Adrenal gland (tissue), 5 donors: Measurements from ENCODE around the gene CLEC14A.

ENCODE experiments used
- POLR2A ChIP-seq, 2 donors: fragments of 450-650 bp; IDR thresholded peaks; one replicate each; pipeline ENCODE4 v1.6.1; 2017; ENCODE audit warnings: antibody characterized with exemption in 2 of 2, mild to moderate bottlenecking in 2 of 2, moderate library complexity in 1 of 2
- TF ChIP-seq, protein P1 (sequence below), 6 experiments: fragments of 450-650 bp in 4 of 6; fragments of 200-600 bp in 2 of 6; sonication (generic) in 1 of 6; IDR thresholded peaks; 1 replicate in 5 of 6; 2 replicates in 1 of 6; pipeline versions ENCODE4 v1.5.1 to v1.8.0; 2016 to 2021; ENCODE audit warnings: antibody characterized with exemption in 6 of 6, mild to moderate bottlenecking in 2 of 6, moderate library complexity in 1 of 6
- donor health status: DM: no; HTN: no; CAD: no.

DNA sequence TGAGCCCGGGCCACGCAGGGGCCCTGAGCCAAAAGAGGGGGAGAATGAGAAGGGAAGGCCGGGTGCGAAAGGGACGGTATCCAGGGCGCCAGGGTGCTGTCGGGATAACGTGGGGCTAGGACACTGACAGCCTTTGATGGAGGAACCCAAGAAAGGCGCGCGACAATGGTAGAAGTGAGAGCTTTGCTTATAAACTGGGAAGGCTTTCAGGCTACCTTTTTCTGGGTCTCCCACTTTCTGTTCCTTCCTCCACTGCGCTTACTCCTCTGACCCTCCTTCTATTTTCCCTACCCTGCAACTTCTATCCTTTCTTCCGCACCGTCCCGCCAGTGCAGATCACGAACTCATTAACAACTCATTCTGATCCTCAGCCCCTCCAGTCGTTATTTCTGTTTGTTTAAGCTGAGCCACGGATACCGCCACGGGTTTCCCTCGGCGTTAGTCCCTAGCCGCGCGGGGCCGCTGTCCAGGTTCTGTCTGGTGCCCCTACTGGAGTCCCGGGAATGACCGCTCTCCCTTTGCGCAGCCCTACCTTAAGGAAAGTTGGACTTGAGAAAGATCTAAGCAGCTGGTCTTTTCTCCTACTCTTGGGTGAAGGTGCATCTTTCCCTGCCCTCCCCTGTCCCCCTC, 45.2 kb downstream of the CLEC14A start:
- TF ChIP-seq, protein P1, sequence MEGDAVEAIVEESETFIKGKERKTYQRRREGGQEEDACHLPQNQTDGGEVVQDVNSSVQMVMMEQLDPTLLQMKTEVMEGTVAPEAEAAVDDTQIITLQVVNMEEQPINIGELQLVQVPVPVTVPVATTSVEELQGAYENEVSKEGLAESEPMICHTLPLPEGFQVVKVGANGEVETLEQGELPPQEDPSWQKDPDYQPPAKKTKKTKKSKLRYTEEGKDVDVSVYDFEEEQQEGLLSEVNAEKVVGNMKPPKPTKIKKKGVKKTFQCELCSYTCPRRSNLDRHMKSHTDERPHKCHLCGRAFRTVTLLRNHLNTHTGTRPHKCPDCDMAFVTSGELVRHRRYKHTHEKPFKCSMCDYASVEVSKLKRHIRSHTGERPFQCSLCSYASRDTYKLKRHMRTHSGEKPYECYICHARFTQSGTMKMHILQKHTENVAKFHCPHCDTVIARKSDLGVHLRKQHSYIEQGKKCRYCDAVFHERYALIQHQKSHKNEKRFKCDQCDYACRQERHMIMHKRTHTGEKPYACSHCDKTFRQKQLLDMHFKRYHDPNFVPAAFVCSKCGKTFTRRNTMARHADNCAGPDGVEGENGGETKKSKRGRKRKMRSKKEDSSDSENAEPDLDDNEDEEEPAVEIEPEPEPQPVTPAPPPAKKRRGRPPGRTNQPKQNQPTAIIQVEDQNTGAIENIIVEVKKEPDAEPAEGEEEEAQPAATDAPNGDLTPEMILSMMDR (IDR thresholded peaks at IDR 0.05), result no peak
- no peak for TF ChIP-seq POLR2A (IDR thresholded peaks at IDR 0.05)
